ENCODE measurements around the gene MAPKAPK2.

DNA sequence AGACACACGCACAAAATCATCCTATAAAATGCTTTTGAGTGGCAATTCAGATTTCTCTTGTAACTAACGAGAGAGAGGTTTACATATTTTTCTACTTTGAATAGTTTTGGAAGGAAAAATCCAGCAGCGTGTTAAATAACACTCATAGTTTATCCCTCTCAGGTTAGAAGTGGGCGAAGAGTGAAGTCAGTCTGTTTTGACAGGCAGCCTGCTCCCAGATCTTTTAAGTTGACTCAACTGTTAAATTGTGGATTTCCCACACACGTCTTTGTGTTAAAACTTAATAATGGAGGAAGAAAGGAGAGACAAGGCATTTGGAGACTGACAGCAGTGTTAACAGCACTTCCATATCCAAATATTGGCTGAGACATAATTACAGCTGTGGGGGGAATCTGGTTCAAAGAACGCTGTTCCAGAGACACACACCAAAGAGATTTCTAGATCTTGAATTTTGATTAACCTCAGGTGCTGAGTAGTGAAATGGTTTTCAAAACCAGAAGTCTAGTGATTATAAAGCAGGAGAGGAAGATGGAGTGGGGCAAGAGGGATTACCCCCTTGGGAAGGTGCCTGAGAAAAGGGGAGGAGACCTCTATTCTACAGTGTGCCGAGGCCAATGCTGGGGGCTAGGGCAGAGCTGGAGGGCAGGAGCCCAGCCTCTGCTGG is 2.7 kb downstream of the MAPKAPK2 start:
- no peak for TF ChIP-seq TAF1 (IDR thresholded peaks at IDR 0.05; ENCODE audit: low read depth)
- no peak for TF ChIP-seq NFIC (IDR thresholded peaks at IDR 0.05)
- TF ChIP-seq, protein P1, sequence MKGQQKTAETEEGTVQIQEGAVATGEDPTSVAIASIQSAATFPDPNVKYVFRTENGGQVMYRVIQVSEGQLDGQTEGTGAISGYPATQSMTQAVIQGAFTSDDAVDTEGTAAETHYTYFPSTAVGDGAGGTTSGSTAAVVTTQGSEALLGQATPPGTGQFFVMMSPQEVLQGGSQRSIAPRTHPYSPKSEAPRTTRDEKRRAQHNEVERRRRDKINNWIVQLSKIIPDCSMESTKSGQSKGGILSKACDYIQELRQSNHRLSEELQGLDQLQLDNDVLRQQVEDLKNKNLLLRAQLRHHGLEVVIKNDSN (IDR thresholded peaks at IDR 0.05) = no peak
- TF ChIP-seq, protein P2, sequence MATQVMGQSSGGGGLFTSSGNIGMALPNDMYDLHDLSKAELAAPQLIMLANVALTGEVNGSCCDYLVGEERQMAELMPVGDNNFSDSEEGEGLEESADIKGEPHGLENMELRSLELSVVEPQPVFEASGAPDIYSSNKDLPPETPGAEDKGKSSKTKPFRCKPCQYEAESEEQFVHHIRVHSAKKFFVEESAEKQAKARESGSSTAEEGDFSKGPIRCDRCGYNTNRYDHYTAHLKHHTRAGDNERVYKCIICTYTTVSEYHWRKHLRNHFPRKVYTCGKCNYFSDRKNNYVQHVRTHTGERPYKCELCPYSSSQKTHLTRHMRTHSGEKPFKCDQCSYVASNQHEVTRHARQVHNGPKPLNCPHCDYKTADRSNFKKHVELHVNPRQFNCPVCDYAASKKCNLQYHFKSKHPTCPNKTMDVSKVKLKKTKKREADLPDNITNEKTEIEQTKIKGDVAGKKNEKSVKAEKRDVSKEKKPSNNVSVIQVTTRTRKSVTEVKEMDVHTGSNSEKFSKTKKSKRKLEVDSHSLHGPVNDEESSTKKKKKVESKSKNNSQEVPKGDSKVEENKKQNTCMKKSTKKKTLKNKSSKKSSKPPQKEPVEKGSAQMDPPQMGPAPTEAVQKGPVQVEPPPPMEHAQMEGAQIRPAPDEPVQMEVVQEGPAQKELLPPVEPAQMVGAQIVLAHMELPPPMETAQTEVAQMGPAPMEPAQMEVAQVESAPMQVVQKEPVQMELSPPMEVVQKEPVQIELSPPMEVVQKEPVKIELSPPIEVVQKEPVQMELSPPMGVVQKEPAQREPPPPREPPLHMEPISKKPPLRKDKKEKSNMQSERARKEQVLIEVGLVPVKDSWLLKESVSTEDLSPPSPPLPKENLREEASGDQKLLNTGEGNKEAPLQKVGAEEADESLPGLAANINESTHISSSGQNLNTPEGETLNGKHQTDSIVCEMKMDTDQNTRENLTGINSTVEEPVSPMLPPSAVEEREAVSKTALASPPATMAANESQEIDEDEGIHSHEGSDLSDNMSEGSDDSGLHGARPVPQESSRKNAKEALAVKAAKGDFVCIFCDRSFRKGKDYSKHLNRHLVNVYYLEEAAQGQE (IDR thresholded peaks at IDR 0.05; ENCODE audit: low read depth) = no peak
- no peak for TF ChIP-seq YY1 (IDR thresholded peaks at IDR 0.05; ENCODE audit: low read depth)
